OCI-LY3 (cell line): ENCODE data around the gene MAK.

Experiments used
- CTCF ChIP-seq: fragments of 200-600, 300-600 bp; sonication (generic); IDR thresholded peaks from 2 replicates; pipeline ENCODE4 v1.5.1; 2014; ENCODE audit warnings: antibody characterized with exemption, low read length, low read depth
- EZH2phosphoT487 ChIP-seq: fragments of 200-600 bp; shearing (Covaris generic); IDR thresholded peaks from 2 replicates; pipeline ENCODE4 v1.6.1; 2018; ENCODE audit warnings: antibody characterized with exemption, mixed run types, low read depth

DNA sequence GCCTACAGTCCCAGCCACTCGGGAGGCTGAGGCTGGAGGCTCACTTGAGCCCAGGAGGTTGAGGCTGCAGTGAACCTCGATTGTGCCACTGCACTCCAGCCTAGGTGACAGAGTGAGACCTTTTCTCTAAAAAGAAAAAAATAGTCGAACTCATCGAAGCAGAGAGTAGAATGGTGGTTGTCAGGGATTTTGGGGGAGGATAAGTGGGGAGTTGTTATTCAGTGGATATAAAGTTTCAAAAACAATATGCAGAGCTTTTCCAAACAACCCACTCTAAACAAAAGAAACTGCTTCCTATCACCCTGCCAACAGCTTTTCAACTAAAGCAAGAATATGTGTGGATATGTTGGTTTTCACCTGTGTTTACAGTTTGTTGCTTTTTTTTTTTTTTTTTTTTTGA is 11.6 kb upstream of the MAK start:
- TF ChIP-seq CTCF (no peak), EZH2phosphoT487 (no peak)
